GM19240 (cell line): ENCODE results near the gene ANO6.
A peak's percentile ranks its signal among the peaks of the same experiment; 100 is the strongest.

Experiments
- DNase-seq: peaks from one replicate; pipeline ENCODE4 v3.0.0; 2011; ENCODE audit warnings: low spot score; ENCODE audit not compliant: insufficient read length

ANO6 gene

GRCh38 chr12:45400991-45401390 lies 185.1 kb downstream of the ANO6 start:
- DNase-seq = no peak

GRCh38 chr12:45402288-45402687 lies 186.4 kb downstream of the ANO6 start:
- DNase-seq = no peak

- no peak for DNase-seq
These were observed 191.3 kb downstream of the ANO6 start for GRCh38 chr12:45406988-45407850.

- no peak for DNase-seq
These were observed 192.3 kb downstream of the ANO6 start for GRCh38 chr12:45407981-45408728.

GRCh38 chr12:45408729-45409114 lies 192.8 kb downstream of the ANO6 start:
- no peak for DNase-seq

GRCh38 chr12:45409966-45410365 lies 194.1 kb downstream of the ANO6 start:
- DNase-seq = no peak

- DNase-seq = no peak
These were observed 195.7 kb downstream of the ANO6 start for GRCh38 chr12:45411626-45412025.

- peak; percentile 8 for DNase-seq
These were observed 199.5 kb downstream of the ANO6 start for GRCh38 chr12:45415393-45415817.

- no peak for DNase-seq
These were observed 200.2 kb downstream of the ANO6 start for GRCh38 chr12:45416126-45416525.

- no peak for DNase-seq
These were observed 202.6 kb downstream of the ANO6 start for GRCh38 chr12:45418520-45418919.

GRCh38 chr12:45419317-45419814 lies 203.5 kb downstream of the ANO6 start:
- DNase-seq = no peak

- DNase-seq = no peak
These were observed 205.8 kb downstream of the ANO6 start for GRCh38 chr12:45421736-45422135.

- no peak for DNase-seq
These were observed 208.0 kb downstream of the ANO6 start for GRCh38 chr12:45423931-45424330.

- no peak for DNase-seq
These were observed 209.5 kb downstream of the ANO6 start for GRCh38 chr12:45425426-45425825.

GRCh38 chr12:45426294-45426693 lies 210.4 kb downstream of the ANO6 start:
- no peak for DNase-seq

- DNase-seq = no peak
These were observed 211.1 kb downstream of the ANO6 start for GRCh38 chr12:45427042-45427441.

- no peak for DNase-seq
These were observed 213.9 kb downstream of the ANO6 start for GRCh38 chr12:45429831-45430230.

GRCh38 chr12:45431126-45431525 lies 215.2 kb downstream of the ANO6 start:
- DNase-seq = no peak

GRCh38 chr12:45432710-45433109 lies 216.8 kb downstream of the ANO6 start:
- DNase-seq = no peak

- DNase-seq = no peak
These were observed 217.6 kb downstream of the ANO6 start for GRCh38 chr12:45433441-45433868.

- DNase-seq = no peak
These were observed 218.2 kb downstream of the ANO6 start for GRCh38 chr12:45434094-45434493.

- no peak for DNase-seq
These were observed 220.2 kb downstream of the ANO6 start for GRCh38 chr12:45435945-45436710.
